Upper lobe of right lung (tissue), 1 donor: Measurements from ENCODE around the gene LRRK1. TPM values are rescaled to one million over a fixed set of nuclear protein-coding genes. Genes with fewer than 3 reads are reported as not detected.
A peak's percentile ranks its signal among the peaks of the same experiment; 100 is the strongest.

Experiments used
- ATAC-seq: fragments of 200-7000 bp; cut with Tn5 transposase; one replicate; pipeline ENCODE4 v1.9.1; 2020; ENCODE audit warnings: mild to moderate bottlenecking, moderate library complexity
- DNase-seq: peaks from one replicate; pipeline ENCODE4 v3.0.0-alpha.2; 2020
- H3K27ac ChIP-seq: fragments of 200-600 bp; one replicate; pipeline ENCODE4 v1.8.0; 2022
- H3K27me3 ChIP-seq: fragments of 200-600 bp; one replicate; pipeline ENCODE4 v1.8.0; 2022; ENCODE audit warnings: mild to moderate bottlenecking
- H3K36me3 ChIP-seq: fragments of 200-600 bp; one replicate; pipeline ENCODE4 v1.8.0; 2022
- H3K4me1 ChIP-seq: fragments of 200-600 bp; one replicate; pipeline ENCODE4 v1.8.0; 2022
- H3K4me3 ChIP-seq: fragments of 200-600 bp; one replicate; pipeline ENCODE4 v1.8.0; 2022; ENCODE audit warnings: mild to moderate bottlenecking
- H3K9me3 ChIP-seq: fragments of 200-600 bp; one replicate; pipeline ENCODE4 v1.8.0; 2022
- intact Hi-C: fragments of 100-400 bp; cut with DNase I; formaldehyde crosslinking; loops from one replicate; pipeline ENCODE4 v1.11.0; 2022
- total RNA-seq: library from RNA; stranded (reverse); fragmentation: NEBNext Ultra II Directional; extraction: Animal tissue kit (Norgen Biotek cat#: 25700); gene quantifications from one replicate; pipeline ENCODE4 v1.2.1, GENCODE V29; 2021
- TF ChIP-seq, protein P1 (sequence below): fragments of 200-600 bp; IDR thresholded peaks from one replicate; pipeline ENCODE4 v1.8.0; 2022; ENCODE audit warnings: antibody characterized with exemption
- donor health status: DM: no; HTN: yes; CAD: no; lungs with severe emphysema.

Gene LRRK1
- total RNA-seq, 1 donor from 2014 or later: 22.6 TPM

DNA sequence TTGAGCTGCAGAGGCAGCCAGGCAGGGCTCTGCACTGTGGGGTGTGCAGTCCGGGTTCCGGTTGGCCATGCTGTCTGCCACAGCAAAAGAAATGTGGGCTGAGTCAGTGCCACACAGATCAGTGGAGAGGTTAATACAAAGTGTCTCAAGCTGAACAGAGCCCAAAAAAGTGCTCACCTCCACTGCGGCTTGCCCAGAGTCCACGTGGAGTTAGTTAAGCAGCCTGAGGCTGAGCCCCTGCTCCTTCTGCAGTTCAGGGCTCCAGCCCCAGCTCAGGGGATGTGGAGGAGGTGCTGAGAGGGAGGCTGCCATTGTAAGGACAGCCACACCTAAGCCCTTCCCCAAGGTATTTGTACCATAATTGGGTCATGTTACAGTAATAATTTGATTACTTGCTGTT lies 85.3 kb downstream of the LRRK1 start:
- ATAC-seq: no peak
- TF ChIP-seq, protein P1, sequence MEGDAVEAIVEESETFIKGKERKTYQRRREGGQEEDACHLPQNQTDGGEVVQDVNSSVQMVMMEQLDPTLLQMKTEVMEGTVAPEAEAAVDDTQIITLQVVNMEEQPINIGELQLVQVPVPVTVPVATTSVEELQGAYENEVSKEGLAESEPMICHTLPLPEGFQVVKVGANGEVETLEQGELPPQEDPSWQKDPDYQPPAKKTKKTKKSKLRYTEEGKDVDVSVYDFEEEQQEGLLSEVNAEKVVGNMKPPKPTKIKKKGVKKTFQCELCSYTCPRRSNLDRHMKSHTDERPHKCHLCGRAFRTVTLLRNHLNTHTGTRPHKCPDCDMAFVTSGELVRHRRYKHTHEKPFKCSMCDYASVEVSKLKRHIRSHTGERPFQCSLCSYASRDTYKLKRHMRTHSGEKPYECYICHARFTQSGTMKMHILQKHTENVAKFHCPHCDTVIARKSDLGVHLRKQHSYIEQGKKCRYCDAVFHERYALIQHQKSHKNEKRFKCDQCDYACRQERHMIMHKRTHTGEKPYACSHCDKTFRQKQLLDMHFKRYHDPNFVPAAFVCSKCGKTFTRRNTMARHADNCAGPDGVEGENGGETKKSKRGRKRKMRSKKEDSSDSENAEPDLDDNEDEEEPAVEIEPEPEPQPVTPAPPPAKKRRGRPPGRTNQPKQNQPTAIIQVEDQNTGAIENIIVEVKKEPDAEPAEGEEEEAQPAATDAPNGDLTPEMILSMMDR: no peak
- intact Hi-C loops: loop anchor here (5.0 kb wide), 1 partner anchor 82 kb away; no protein-coding TSS in a partner anchor
- no peaks in the 10 kb centered on the region for H3K27me3 ChIP-seq
- H3K36me3 ChIP-seq: no peaks in the 10 kb centered on the region
- no peak overlapping the region for H3K27ac ChIP-seq
- no peaks in the 10 kb centered on the region for H3K9me3 ChIP-seq
- no peak for DNase-seq
- no peak overlapping the region for H3K4me3 ChIP-seq
- H3K4me1 ChIP-seq: peaks cover 16% of the 10 kb centered on the region

DNA sequence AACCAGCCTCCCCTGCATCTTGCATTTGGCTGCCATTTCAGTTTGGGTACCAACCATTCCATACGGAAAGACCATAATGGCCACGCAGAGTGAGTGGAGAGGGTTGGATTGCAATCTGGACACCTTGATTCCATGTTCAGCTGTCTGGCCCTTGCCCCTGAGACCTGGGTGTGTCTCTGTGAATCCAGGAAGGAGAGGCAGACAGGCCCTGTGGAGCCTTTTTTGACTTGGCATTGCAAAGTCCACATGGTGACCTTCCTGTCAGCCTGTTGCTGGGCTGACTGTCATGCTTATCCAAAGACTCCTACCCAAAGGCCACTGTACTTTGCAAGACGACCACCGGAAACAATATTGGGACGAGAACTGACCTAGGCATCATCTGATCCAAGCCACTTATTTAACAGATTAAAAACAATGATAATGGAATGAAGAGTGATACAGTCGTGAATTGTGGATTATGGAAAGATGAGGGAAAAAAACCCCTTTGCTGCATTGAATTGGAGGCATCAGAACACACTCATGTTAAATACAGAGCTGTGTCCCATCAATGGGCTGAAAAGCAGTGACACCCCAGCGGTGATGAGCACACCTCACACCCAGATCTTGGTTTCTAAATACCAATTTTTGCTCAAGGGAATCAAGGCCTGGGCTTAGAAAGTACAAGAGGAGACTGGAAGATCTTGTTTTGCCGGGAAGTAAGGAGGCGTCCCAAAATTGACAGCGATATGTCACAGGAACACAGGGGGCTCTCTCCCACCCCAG lies 86.0 kb downstream of the LRRK1 start:
- H3K27ac ChIP-seq: no peak overlapping the region
- TF ChIP-seq, protein P1: no peak
- no peak overlapping the region for H3K4me3 ChIP-seq
- H3K27me3 ChIP-seq: no peaks in the 10 kb centered on the region
- intact Hi-C loops: loop anchor here (5.0 kb wide), 2 partner anchors 83 to 378 kb away; no protein-coding TSS in a partner anchor
- no peak for DNase-seq
- H3K9me3 ChIP-seq: no peaks in the 10 kb centered on the region
- no peak for ATAC-seq
- H3K36me3 ChIP-seq: no peaks in the 10 kb centered on the region
- H3K4me1 ChIP-seq: peaks cover 16% of the 10 kb centered on the region

DNA sequence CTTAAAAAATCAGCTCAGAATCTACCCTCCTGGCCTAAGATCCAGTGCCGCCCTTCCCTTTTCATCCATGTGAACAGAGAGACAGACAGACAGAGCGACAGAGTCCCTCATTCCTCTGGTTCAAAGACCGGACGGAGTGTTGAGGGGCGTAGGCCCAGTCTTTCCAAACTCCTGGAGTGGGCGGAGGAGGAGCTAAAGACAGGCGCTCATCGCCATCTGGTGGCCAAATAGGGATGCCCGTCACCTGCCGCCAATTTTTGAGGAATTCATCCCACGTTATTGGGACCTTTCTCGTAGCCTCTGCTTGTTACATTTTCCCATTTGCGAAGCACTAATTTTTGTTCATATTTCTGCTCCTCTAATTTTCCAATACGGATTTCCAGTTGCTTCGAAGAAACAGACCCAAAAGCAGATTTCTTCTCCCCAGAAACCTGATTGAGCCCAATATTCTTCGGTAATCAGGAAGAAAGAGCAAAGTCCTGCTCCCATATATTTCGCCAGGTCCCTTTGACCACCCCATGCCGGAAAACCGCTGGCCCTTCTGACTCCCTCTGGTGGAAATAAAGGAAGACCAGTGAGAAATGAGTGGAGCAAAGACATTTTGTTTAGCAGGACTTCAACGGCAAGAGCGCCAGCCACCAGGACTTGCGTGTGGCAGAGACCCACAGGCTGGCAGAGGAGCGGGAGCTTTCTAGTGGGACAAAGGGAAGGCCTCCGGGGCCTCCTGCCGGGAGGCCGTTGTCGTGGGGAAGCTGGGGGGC lies 88.0 kb downstream of the LRRK1 start:
- Histone ChIP-seq H3K4me1 (peaks cover 16% of the 10 kb centered on the region), H3K9me3 (no peaks in the 10 kb centered on the region), H3K36me3 (peaks cover 3% of the 10 kb centered on the region), H3K27me3 (no peaks in the 10 kb centered on the region), H3K4me3 (no peak overlapping the region), H3K27ac (no peak overlapping the region)
- TF ChIP-seq, protein P1: peak; percentile 91
- ATAC-seq: peak; percentile 90
- peak; percentile 87 for DNase-seq
- intact Hi-C loops: loop anchor here (5.0 kb wide), 1 partner anchor 380 kb away; no protein-coding TSS in a partner anchor

DNA sequence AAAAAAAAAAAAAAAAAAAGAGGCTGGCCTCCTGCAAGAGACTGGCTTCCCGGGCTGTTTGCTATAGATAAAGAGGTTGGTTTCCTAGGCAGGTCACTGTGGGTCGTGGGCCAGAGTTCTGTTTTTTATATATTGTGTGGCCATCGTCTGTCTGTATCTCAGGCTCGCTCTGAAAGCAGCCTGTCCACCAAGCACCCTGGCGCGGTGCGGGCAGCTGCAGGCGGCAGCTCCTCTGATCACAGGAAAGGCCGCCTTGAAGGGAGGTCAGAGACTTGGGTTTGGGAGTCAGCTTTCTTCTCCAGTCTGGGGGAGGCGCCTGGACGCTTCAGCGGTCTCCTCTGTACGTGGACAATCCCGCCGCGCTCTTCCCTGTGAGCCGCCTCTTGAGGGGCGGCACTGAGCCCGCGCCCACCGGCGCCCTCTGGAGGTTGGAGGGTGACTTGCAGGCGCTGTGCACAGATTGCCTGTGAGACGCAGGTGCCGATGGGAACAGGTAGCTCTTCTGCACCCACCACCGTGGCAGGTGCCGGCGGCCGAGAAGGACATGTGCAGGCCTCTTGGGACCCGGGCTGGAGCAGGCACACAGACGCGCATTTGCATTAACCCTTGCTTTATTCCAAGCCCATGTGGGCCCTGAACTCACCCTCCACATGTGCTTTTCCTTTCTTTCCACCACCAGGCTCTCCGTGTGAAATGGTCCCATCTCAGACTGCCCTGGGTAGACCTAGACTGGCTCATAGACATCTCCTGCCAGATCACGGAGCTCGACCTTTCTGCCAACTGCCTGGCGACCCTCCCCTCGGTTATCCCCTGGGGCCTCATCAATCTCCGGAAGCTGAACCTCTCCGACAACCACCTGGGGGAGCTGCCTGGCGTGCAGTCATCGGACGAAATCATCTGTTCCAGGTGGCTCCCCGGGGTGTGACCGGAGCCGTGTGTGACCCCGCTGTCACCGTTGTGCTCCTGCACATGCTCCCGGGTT lies 89.3 kb downstream of the LRRK1 start:
- intact Hi-C loops: loop anchor here (5.0 kb wide), 1 partner anchor 381 kb away; no protein-coding TSS in a partner anchor
- peaks cover 16% of the 10 kb centered on the region for H3K4me1 ChIP-seq
- TF ChIP-seq, protein P1: peak; percentile 98
- no peaks in the 10 kb centered on the region for H3K9me3 ChIP-seq
- DNase-seq (peak; percentile 93), ATAC-seq (peak; percentile 97)
- peak overlapping the region; percentile 56 for H3K4me3 ChIP-seq
- no peak overlapping the region for H3K27ac ChIP-seq
- no peaks in the 10 kb centered on the region for H3K27me3 ChIP-seq
- peaks cover 3% of the 10 kb centered on the region for H3K36me3 ChIP-seq

DNA sequence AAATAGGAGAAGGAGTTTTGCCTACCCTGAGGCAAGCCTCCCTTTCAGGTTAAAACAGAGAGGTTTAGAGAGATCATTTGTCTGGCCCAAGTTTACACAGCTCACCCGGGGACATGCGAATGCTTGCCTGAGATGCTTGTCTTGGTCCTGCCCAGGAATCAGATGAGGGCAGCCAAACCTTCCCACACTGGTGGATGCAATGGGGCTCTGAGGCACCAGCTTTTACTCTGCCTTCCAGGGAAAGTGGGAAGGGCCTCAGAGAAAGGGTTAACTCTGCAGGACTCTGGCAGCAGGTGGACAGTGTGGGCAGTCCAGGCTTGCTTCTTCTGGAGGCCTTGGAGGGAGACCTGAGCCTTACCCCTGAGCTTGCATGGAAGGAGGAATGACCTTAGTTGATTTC lies 90.0 kb downstream of the LRRK1 start:
- ATAC-seq: no peak
- peaks cover 16% of the 10 kb centered on the region for H3K4me1 ChIP-seq
- TF ChIP-seq, protein P1: no peak
- H3K27ac ChIP-seq: no peak overlapping the region
- no peaks in the 10 kb centered on the region for H3K9me3 ChIP-seq
- no peak for DNase-seq
- peaks cover 3% of the 10 kb centered on the region for H3K36me3 ChIP-seq
- intact Hi-C loops: loop anchor here (5.0 kb wide), 1 partner anchor 382 kb away; no protein-coding TSS in a partner anchor
- no peaks in the 10 kb centered on the region for H3K27me3 ChIP-seq
- no peak overlapping the region for H3K4me3 ChIP-seq
